ENCODE measurements around the gene C16orf95.

DNA sequence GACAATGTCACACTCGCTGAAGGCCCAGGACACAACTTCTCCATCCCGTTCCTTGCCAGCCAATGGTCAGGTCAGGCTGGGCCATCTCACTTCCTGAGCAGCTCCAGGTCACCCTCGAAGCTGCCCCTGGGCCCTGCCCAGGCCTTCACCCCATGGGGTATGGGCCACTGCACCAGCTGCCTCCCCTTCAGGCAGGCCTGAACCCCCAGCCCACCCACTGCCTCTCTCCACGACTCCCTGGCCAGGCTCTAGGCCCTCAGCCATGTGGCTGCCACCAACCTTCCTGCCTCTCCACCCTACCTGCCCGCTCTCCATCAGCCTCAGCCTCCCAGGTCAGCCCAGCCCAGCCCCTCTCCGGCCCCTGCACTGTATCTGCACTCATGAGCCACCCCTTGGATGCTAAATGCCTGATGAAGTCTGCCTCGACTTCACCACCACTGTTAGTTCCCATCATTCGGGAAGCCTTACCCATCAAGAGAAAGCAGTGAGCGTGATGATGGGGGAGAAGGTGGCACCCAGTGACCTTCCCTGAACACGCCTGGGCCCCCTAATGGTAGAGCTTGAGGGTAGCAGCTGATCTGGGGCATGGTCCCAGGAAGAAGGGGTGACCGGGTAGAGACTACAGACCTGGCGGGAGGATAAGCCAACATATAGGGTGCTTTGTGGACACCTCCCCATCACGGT is 30.9 kb upstream of the C16orf95 start:
- TF ChIP-seq, protein P1, sequence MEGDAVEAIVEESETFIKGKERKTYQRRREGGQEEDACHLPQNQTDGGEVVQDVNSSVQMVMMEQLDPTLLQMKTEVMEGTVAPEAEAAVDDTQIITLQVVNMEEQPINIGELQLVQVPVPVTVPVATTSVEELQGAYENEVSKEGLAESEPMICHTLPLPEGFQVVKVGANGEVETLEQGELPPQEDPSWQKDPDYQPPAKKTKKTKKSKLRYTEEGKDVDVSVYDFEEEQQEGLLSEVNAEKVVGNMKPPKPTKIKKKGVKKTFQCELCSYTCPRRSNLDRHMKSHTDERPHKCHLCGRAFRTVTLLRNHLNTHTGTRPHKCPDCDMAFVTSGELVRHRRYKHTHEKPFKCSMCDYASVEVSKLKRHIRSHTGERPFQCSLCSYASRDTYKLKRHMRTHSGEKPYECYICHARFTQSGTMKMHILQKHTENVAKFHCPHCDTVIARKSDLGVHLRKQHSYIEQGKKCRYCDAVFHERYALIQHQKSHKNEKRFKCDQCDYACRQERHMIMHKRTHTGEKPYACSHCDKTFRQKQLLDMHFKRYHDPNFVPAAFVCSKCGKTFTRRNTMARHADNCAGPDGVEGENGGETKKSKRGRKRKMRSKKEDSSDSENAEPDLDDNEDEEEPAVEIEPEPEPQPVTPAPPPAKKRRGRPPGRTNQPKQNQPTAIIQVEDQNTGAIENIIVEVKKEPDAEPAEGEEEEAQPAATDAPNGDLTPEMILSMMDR (IDR thresholded peaks at IDR 0.05): no peak
- no peak for TF ChIP-seq POLR2A (IDR thresholded peaks at IDR 0.05)
